ENCODE results near the gene SLC6A2.
"Not testable (repeated sequence)": the region's sequence is repeated elsewhere in the genome, so short reads cannot be mapped to it uniquely, and the experiment has no call there.

The SLC6A2 gene

DNA sequence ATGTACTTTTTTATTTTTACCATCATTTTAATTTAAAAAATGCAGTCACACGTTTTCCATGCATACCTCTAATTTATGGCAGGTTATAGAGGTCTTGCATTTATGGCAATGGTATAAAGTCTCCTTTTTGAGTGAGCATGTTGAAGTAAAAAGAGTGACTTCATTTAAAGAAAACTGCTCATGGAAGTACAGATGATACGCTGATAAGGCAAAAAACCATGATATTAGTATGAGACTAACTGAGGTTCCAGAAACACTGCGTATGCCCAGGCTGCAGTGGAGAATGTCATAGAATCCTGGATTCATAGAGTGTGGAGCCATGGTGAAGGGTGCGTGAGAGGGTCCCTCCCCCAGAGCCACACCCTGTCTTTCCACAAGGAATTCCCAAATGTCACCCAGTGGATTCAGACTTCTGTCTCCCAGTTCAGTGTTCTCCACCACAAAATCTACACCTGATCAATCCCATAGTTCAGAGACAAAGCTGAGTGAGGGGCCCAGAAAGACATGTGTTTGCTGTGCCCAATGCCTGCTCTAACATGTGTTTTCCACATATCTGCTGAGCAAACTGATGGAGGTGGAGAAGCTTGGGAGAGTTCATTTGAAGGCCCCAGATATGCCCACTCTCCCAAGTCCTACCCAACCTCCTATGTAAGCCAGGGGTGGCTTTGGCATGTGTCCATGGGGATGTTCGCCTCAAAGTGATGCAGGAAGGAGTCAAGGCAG is 69.4 kb downstream of the SLC6A2 start:
- DNase-seq = no peak

DNA sequence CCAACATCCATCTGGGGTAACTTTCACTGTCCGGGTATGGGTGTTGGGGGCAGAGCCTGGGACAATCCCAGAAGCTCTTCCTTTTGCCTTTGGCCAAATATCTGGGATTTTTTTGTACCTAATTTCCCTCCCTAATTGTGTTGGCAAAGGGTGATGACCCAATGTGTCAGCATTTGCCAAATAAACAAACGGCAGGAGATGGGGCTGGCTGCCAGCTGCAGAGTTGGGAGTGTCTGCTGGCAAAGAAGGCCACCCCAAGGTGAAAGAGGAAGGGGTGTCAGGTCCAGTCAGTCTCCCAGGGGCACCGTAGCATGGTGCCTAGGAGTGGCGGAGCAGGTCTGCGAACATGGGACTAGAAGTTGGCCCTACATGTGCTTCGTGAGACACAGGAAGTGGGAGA is 73.0 kb downstream of the SLC6A2 start:
- no peak for DNase-seq

DNA sequence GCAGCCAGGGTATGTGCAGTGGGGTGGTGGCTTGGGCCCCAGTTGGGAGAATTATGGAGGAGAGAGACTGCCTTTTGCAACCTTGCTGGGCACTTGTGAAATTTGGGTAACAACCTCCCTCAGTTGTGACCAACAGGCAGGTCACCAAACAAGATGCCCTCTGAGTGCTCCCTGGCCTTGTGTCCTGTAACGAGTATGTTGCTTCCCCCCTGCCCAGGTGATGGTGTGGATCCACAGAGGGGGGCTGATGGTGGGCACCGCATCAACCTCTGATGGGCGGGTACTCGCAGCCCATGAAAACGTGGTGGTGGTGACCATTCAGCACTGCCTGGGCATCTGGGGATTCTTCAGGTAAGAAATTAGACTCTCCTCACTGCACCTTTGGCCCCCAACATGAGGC is 74.3 kb downstream of the SLC6A2 start:
- no peak for DNase-seq

DNA sequence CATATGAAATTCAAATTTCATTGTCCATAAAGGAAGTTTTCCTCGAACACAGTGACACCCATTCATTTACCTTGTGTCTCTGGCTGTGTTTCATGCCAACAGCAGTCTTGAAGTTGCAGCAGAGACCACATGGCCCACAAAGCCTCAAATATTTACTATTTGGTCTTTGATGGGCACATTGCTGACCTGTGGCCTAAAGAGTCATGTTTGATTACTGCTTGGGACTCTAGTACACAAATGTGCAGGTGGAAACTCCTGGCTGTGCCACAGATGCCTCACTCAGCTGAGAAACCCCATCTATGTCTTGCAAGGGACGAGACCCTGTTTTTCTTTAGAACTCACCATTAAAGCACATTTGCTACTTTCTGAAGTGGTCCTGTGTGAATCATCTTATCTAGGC is 76.7 kb downstream of the SLC6A2 start:
- no peak for DNase-seq

DNA sequence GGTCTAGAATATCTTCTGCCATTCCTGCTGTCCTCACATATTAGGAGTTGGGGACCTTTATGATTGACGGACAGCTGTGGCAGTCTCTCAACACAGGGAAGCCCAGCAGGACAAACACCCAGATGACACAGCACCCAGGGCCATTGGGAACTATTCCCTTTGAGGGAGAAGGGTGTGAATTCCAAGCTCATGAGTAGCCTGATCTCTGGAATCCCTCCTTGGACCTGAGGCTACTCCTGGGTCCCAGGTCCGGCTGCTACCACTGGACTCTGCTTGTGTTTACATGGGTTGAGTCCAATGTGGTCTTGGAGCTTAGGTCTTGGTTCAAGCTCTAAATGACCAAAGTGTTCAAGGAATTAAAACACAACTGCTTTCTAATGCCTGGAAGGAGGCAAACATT is 78.9 kb downstream of the SLC6A2 start:
- no peak for DNase-seq

DNA sequence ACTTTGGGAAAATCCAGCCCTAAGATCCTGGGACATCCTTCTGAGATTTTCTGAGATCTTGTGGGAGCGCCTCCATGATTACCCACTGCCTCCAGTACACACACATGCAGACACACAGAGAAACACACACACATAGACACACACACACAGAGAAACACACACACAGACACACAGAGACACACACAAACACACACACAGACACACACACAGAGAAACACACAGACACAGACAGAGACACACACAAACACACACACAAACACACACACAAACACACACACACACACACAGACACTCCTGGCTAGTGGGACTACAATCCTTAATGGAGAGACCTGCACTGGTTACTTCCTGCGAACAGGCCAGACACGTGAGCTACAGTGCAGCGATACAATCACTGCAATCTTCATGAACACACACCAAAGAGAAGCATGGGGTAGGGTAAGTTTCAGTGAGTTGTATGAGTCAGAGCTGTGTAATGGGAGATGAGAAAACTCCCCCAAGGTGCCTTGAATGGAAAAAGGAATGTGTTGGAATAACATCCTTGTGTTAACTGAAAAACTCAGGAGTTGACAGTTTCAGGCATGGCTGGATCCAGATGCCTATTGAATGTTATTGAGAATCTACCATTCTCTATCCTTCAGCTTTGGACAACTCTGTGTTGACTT is 79.5 kb downstream of the SLC6A2 start:
- no peak for DNase-seq

DNA sequence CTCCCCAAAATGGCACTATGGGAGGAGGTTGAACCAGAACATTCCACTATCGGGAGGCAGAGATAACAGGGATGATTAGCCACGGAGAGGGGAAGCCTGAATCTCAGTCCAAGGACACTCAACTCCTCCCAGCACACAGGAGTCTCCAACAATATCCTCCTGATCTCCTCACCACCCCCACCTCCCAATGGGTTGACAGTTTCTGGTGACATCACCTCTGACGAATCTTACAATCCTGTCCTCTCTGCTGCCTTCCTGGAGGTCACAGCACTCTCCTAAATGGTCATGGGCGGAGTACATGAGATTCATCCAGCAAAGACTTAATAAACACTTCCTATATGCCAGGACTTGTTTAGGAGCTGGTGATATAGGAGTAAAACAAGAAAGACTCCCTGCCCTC is 80.9 kb downstream of the SLC6A2 start:
- DNase-seq = no peak

DNA sequence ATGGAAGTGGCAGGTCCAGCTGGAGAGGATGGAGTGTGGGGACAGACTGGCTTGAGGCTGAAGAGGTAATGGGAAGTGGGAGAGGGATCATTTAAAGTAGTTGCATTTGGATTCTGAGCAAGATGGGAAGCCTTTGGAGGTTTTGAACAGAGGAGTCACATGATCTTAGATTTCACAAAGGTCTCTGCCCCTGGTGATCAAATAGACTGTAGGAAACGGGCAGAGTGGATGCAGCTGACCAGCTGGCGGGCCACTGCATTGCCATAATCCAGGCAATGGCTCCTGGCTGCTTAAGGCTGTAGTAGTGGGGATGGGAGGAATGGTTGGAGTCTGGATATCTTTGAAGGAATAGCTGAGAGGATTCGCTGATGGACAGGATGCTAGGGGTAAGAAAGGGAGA is 81.5 kb downstream of the SLC6A2 start:
- DNase-seq = no peak

DNA sequence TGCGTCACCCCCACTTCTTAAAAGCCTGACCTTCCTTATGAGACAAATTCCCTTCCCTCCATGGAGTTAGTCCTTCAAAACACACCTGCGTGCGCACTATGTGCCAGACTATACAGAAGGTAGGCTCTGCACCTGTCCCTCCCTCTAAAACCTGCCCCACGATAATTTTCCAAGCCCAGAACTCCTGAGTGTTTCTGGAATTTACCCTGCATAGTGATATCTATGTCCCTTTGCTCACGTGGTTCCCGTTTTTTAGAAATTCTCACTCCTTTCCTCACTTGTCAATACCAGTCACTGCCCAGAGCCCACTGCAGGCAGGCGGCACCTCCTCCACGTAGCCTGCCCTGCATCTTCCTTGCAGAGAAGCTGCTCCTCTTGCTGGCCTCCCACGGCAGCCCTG is 82.2 kb downstream of the SLC6A2 start:
- DNase-seq = no peak

DNA sequence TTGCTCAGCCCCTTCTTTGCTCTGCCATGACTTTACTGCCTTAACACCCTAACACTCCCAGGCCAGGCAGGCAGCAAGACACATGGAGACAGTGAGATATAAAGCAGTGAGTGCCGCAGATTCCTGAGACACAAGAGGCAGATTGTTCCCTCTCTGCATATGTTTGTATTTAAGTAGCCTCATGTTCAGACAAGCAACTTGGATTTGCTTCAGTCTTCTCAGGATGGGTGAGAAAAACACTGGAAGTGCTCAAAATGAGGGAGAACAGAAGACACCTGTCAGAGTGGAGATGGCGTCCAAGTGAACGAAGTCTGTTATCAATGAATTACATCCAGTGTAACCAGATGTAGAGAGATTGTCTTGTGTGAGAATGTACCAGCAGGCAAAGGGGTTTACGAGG is 90.3 kb downstream of the SLC6A2 start:
- DNase-seq = no peak

DNA sequence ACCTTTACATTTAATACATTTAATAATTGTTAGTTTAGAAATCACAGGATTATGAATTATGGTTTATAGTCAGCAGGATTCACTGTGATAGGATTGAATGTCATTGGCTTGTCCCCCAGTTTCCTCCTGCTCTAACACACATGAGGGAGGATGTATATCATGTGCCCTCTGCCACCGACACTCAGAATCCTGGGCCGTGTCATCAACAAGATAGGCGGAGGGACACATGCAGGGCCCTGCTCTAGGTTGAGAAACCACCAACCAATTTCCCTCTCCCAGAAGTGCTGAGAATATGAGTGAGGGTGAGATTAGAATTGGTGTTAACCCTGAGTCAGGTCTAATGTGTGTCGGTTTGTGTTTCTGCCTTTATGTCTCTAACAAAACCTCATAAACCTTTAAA is 92.0 kb downstream of the SLC6A2 start:
- DNase-seq = no peak

DNA sequence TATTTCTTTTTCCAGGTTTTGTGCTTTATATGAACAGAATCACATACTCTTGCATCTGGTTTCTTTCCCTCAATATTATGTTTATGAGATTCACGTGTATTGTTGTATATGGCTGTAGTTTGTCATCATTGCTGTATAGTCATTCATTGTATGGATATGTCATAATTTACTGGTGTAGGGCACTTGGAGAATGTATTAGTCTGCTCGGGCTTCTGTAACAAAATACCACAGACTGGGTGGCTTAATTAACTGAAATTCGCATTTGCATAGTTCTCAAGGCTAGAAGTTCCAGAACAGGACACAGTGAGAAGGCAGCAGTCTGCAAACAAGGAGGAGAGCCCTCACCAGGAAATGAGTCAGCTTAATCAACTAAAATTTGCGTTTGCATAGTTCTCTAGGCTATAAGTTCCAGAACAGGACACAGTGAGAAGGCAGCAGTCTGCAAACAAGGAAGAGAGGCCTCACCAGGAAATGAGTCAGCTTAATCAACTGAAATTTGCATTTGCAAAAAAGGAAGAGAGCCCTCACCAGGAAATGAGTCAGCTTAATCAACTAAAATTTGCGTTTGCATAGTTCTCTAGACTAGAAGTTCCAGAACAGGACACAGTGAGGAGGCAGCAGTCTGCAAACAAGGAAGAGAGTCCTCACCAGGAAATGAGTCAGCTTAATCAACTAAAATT is 96.8 kb downstream of the SLC6A2 start:
- not testable (repeated sequence) for DNase-seq

DNA sequence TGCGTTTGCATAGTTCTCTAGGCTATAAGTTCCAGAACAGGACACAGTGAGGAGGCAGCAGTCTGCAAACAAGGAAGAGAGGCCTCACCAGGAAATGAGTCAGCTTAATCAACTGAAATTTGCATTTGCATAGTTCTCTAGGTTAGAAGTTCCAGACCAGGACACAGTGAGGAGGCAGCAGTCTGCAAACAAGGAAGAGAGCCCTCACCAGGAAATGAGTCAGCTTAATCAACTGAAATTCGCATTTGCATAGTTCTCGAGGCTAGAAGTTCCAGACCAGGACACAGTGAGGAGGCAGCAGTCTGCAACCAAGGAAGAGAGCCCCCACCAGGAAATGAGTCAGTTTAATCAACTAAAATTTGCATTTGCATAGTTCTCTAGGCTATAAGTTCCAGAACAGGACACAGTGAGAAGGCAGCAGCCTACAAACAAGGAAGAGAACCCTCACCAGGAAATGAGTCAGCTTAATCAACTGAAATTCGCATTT is 97.4 kb downstream of the SLC6A2 start:
- DNase-seq = not testable (repeated sequence)
